NCI-H1694 (cell line): ENCODE data around the gene CNIH2.
"Not testable (repeated sequence)": the region's sequence is repeated elsewhere in the genome, so short reads cannot be mapped to it uniquely, and the experiment has no call there.

ENCODE experiments used
- DNase-seq: peaks from one replicate; lab custom pipeline; 2025; lab: John Stamatoyannopoulos, UW

Gene CNIH2

DNA sequence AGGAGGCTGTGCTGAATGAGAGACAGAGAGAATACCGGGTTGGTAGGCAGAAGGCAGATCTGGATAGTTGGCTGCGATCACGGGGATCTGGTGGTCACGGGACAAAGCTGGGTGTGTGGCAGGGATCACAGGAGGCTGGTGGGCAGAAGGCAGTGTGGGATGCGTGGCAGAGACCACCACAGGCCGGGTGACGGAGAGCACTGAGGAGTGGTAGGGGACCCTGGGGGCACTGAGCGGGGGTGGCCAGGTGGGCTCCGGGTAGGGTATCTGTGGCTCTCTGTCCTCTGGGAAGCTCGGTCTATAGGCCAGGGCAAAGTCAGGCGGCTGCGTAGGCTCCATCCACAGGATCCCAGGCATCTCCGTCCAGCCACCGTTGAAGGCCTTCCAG lies 37.5 kb downstream of the CNIH2 start:
- no peak for DNase-seq

GRCh38 chr11:66315921-66316811 lies 38.2 kb downstream of the CNIH2 start:
- DNase-seq = no peak

- peak; percentile 34 for DNase-seq
These were observed 38.9 kb downstream of the CNIH2 start, which contains the start of gene CD248 for GRCh38 chr11:66316849-66317251. Gene CD248, minus strand, starts transcription at chr11:66317044. Its CDS starts 17 bp downstream, at chr11:66317027.

DNA sequence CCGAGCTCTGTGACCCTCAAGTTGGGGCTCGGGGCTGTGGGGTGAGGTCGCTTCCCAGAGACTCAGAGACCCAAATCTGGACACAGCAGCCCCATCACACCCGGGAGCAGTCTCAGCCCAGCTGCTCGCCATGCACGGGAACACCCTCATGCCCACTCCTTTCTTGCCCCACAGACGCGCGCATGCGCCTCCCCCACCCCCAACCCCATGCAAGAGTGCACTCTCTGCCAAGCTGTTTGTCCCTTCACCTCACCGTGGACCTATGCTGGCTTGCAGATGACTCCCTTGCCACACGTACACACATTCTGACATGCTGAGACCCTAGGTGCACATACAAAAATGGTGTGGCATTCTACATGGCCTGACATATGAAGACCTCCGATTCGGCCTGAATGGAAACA lies 39.3 kb downstream of the CNIH2 start:
- DNase-seq = peak; percentile 34

DNA sequence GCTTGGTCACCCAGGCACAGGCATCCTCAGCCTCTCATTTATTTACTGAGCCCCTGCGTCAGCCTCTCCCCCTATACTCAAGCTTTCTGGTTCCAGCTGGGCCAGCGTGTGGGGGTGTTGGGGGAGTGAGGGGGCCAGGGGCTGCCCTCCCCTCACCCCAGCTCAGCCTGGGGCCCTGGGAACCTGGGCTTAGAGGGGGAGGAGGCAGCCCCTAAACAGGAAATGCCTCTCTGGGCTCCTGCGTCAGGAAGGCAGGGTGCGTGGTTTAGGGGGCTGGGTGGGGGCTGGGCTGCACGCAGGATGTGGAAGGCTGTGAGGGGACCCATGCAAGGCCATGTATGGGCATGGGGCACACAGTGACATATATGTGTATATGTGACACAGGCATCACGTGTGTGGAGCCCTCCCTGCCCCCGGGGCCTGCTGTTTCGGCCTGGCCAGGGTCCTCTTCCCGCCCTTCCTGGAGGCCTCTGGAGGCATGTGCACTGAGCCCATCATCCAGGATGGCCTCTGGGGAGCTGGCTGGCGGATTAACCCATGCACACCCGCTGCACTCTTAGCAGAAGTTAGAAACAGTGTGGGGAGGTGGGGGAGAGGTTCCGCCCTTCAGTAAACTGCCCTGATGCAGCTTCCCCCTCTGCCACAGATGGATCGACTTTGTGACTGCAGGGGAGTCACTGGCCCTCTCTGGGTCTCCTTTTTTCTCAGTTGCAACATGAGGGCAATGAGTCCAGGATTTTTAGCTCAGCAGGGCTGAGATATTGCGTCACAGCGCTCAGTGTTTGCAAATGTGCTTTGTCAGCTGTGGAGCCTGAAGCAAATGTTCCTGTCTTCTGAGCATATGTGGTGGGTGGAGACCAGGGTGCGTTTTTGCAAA lies 40.0 kb downstream of the CNIH2 start:
- no peak for DNase-seq

GRCh38 chr11:66318600-66318970 lies 40.6 kb downstream of the CNIH2 start:
- no peak for DNase-seq

DNA sequence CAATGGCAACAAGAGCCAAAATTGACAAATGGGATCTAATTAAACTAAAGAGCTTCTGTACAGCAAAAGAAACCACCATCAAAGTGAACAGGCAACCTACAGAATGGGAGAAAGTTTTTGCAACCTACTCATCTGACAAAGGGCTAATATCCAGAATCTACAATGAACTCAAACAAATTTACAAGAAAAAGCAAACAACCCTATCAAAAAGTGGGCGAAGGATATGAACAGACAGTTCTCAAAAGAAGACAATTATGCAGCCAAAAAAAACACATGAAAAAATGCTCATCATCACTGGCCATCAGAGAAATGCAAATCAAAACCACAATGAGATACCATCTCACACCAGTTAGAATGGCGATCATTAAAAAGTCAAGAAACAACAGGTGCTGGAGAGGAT lies 42.3 kb downstream of the CNIH2 start:
- DNase-seq = not testable (repeated sequence)

- DNase-seq = not testable (repeated sequence)
These were observed 42.8 kb downstream of the CNIH2 start for GRCh38 chr11:66320748-66321147.

GRCh38 chr11:66321606-66322005 lies 43.6 kb downstream of the CNIH2 start:
- DNase-seq = no peak

DNA sequence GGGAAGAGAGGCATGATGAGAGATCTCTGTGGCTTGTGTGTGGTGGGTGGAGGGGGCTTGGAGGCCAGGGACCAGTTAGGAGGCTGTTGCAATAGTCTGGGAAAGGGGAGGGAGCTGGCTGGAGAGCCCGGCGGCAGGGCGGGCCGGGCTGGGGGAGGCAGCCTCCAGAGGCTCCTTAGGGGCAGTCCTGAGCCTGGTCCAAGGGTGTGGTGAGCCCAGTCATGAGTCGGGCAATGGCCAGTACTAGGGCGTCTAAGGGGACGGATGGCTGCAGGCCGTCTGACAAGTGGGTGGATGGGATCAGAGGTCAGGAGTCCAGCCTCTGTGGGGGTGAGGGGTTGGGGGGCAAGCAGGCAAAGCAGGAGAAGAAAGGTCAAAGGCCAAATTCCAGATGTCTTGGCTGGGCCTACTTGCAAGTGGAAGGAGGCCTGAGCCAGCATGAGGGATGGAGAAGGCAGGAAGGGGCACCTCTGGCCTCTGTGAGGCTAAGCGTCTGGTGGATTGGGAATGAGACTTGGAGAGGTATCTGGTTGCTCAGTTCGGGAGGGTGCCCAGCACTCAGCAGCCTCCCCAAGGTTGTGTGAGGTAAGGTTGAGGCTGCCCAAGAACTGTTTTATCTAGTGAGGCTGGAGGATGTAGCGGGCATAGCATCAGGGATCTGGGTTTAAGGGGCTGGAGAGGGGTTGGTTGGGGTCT lies 44.9 kb downstream of the CNIH2 start:
- no peak for DNase-seq

GRCh38 chr11:66323684-66324083 lies 45.7 kb downstream of the CNIH2 start:
- no peak for DNase-seq

GRCh38 chr11:66324664-66325063 lies 46.7 kb downstream of the CNIH2 start:
- DNase-seq = no peak

GRCh38 chr11:66325263-66325671 lies 47.3 kb downstream of the CNIH2 start:
- no peak for DNase-seq

GRCh38 chr11:66326261-66327111 lies 48.5 kb downstream of the CNIH2 start:
- DNase-seq = no peak

DNA sequence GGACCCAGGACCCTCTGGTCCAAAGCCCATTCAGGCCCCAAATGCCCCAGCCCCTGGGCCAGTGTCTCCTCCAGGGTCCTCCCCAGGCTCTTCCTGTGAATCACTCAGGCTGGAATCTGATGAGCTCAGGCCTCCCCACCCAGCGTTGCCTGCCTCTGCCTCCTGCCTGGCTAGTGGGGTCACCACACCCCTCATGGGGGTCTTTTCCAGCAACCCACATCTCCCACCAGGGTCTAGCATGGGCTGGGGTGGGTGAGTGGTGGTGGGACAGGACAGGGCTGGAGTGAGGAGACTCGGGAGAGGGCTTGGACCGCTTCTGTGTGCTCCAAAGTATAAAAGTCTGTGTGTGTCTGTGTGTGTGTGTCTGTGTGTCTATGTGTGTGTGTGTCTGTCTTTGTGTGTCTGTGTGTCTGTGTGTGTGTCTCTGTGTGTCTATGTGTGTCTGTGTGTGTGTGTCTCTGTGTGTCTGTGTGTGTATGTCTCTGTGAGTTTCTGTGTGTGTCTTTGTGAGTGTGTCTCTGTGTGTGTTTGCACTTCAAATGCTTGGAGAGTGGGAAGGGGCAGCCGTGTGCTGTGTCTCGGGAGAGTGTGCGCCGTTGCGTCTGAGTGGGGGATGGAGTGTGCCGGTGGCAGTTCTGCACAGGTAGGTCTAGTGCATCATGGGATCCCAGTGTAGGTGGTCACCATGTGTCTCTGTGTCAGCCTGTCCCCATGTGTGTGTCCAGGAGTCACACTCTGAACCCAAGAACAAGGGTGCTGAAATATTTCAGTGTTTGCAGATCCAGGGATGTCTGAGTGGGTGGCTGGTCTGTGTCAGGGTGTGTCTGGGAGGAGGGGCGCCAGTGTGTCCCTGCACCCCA lies 49.4 kb downstream of the CNIH2 start:
- DNase-seq = no peak

GRCh38 chr11:66328031-66328301 lies 50.0 kb downstream of the CNIH2 start:
- DNase-seq = no peak

GRCh38 chr11:66328302-66329144 lies 50.5 kb downstream of the CNIH2 start:
- DNase-seq = peak; percentile 46

DNA sequence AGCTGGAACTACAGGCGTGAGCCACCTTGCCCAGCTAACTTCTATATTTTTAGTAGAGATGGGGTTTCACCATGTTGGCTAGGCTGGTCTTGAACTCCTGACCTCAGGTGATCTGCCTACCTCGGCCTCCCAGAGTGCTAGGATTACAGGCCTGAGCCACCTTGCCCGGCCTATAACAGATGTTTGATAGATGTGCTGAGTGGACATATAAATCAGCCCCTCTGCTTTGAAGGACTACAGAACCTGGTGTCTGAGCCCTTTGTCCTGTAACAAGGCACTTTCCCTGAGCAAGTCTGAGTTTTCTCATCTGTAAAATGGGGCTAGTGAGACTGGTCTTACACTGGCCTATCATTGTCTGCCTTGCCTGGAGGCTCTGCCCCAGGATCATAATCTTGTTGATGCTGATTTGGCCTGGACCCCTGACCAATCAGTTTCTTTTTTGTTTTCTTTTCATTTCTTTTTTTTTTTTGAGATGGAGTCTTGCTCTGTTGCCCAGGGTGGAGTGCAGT lies 51.2 kb downstream of the CNIH2 start:
- no peak for DNase-seq

DNA sequence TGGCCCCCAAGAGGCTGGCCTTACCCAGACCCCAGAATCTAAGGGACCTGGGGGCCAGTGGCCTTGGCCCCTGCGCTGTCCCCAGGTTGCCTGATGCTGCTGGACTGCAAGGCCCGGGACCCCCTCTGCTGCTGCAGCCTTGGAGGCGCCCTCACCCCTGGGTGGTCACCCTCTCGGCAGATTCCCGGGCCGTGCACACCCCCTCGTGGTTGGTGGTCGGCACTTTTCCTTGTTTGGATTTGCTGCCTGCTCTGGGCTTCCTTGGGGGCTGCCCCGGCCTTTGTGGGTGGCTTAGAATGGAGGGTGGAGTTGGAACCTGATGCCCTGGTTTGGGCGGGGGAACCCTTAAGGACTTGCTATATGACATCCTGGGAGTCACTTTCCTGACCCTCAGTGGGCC lies 53.0 kb downstream of the CNIH2 start:
- no peak for DNase-seq
